Trophoblast cell (in vitro differentiated cells and primary cell): ENCODE measurements around the gene SHE.

ENCODE experiments used
- DNase-seq, 2 donors: peaks; one replicate each; pipeline ENCODE4 v3.0.0-alpha.2; 2016
- H2AFZ ChIP-seq: 2 replicates; pipeline ENCODE4 v1.6.1; 2013; ENCODE audit warnings: low read length, moderate library complexity, mild to moderate bottlenecking; ENCODE audit not compliant: insufficient read depth, poor library complexity
- H2AK5ac ChIP-seq: 2 replicates; pipeline ENCODE4 v1.6.1; 2013; ENCODE audit warnings: mild to moderate bottlenecking, low read length
- H2BK120ac ChIP-seq: 2 replicates; pipeline ENCODE4 v1.6.1; 2013; ENCODE audit warnings: low read length, mild to moderate bottlenecking, moderate library complexity; ENCODE audit not compliant: insufficient read depth, poor library complexity
- H2BK12ac ChIP-seq: 2 replicates; pipeline ENCODE4 v1.6.1; 2013; ENCODE audit warnings: mild to moderate bottlenecking, low read length, moderate library complexity
- H2BK5ac ChIP-seq: 2 replicates; pipeline ENCODE4 v1.6.1; 2013; ENCODE audit warnings: low read length, low read depth, moderate library complexity, mild to moderate bottlenecking; ENCODE audit not compliant: poor library complexity
- H3K14ac ChIP-seq: 2 replicates; pipeline ENCODE4 v1.6.1; 2013; ENCODE audit warnings: mild to moderate bottlenecking, low read length
- H3K18ac ChIP-seq: 2 replicates; pipeline ENCODE4 v1.6.1; 2013; ENCODE audit warnings: mild to moderate bottlenecking, low read length
- H3K23ac ChIP-seq: 2 replicates; pipeline ENCODE4 v1.6.1; 2013; ENCODE audit warnings: low read length
- H3K27ac ChIP-seq: 2 replicates; pipeline ENCODE4 v1.5.1; 2013; ENCODE audit warnings: low read depth, mild to moderate bottlenecking, inconsistent platforms, low read length, moderate library complexity
- H3K27me3 ChIP-seq: 2 replicates; pipeline ENCODE4 v1.6.1; 2013; ENCODE audit warnings: inconsistent platforms, mild to moderate bottlenecking, low read length, moderate library complexity; ENCODE audit not compliant: insufficient read depth
- H3K36me3 ChIP-seq, 2 experiments: 1 replicate in 1 of 2; 2 replicates in 1 of 2; pipeline ENCODE4 v1.6.1; 2013; ENCODE audit warnings: low read length in 2 of 2, mild to moderate bottlenecking in 2 of 2, moderate library complexity in 1 of 2; ENCODE audit not compliant: insufficient read depth in 2 of 2, control insufficient read depth in 1 of 2
- H3K4ac ChIP-seq: 2 replicates; pipeline ENCODE4 v1.6.1; 2013; ENCODE audit warnings: low read depth, mild to moderate bottlenecking, low read length, moderate library complexity
- H3K4me1 ChIP-seq, 2 experiments: 1 replicate in 1 of 2; 2 replicates in 1 of 2; pipeline ENCODE4 v1.6.1; 2013; ENCODE audit warnings: low read length in 2 of 2, mild to moderate bottlenecking in 2 of 2, moderate library complexity in 1 of 2; ENCODE audit not compliant: insufficient read depth in 2 of 2, control insufficient read depth in 1 of 2
- H3K4me2 ChIP-seq: 2 replicates; pipeline ENCODE4 v1.6.1; 2013; ENCODE audit warnings: inconsistent platforms, mild to moderate bottlenecking, low read length, moderate library complexity
- H3K4me3 ChIP-seq: 2 replicates; pipeline ENCODE4 v1.5.1; 2013; ENCODE audit warnings: mild to moderate bottlenecking, low read depth, low read length, inconsistent platforms
- H3K79me1 ChIP-seq: one replicate; pipeline ENCODE4 v1.6.1; 2013; ENCODE audit warnings: low read length
- H3K79me2 ChIP-seq: 2 replicates; pipeline ENCODE4 v1.6.1; 2013; ENCODE audit warnings: low read length, mild to moderate bottlenecking; ENCODE audit not compliant: control insufficient read depth, insufficient read depth, poor library complexity
- H3K9ac ChIP-seq: 2 replicates; pipeline ENCODE4 v1.6.1; 2013; ENCODE audit warnings: mild to moderate bottlenecking, low read length
- H3K9me3 ChIP-seq: 2 replicates; pipeline ENCODE4 v1.6.1; 2013; ENCODE audit warnings: low read depth, mild to moderate bottlenecking, control low read depth, inconsistent platforms, low read length; ENCODE audit not compliant: insufficient read depth
- H4K12ac ChIP-seq: 2 replicates; pipeline ENCODE4 v1.6.1; 2013; ENCODE audit warnings: low read depth, mild to moderate bottlenecking, low read length, moderate library complexity
- H4K8ac ChIP-seq: 2 replicates; pipeline ENCODE4 v1.6.1; 2013; ENCODE audit warnings: low read depth, mild to moderate bottlenecking, low read length, moderate library complexity
- H4K91ac ChIP-seq: one replicate; pipeline ENCODE4 v1.6.1; 2013; ENCODE audit warnings: low read depth, mild to moderate bottlenecking, low read length, moderate library complexity
- WGBS: extraction: QIAGEN DNeasy Blood & Tissue Kit; methylation state at CpG from one replicate; pipeline ENCODE4 v1.1.7; 2013; ENCODE audit warnings: missing lambda C conversion rate; ENCODE audit not compliant: insufficient read length, insufficient coverage; ENCODE audit errors: extremely low coverage; 5-methylcytosine and 5-hydroxymethylcytosine counted together

Gene SHE

GRCh38 chr1:154474802-154475201 is 27.4 kb downstream of the SHE start:
- no peak overlapping the region for H2AK5ac ChIP-seq
- DNase-seq: no peak
- WGBS: no CpG with 5 or more reads among the region's 3 CpGs
- H4K8ac ChIP-seq: no peak overlapping the region
- no peak overlapping the region for H2AFZ ChIP-seq
- no peak overlapping the region for H2BK12ac ChIP-seq
- H3K4me2 ChIP-seq: no peak overlapping the region
- H3K79me1 ChIP-seq: no peaks in the 10 kb centered on the region
- H2BK5ac ChIP-seq: no peak overlapping the region
- no peak overlapping the region for H4K91ac ChIP-seq
- H3K23ac ChIP-seq: no peak overlapping the region
- peaks cover 2% of the 10 kb centered on the region for H3K9me3 ChIP-seq
- no peak overlapping the region for H3K9ac ChIP-seq
- no peak overlapping the region for H4K12ac ChIP-seq
- H3K4ac ChIP-seq: no peak overlapping the region
- no peak overlapping the region for H3K18ac ChIP-seq
- no peaks in the 10 kb centered on the region for H3K27me3 ChIP-seq
- H3K79me2 ChIP-seq: no peaks in the 10 kb centered on the region
- no peaks in the 10 kb centered on the region for H3K4me1 ChIP-seq
- no peaks in the 10 kb centered on the region for H3K36me3 ChIP-seq
- no peak overlapping the region for H2BK120ac ChIP-seq
- H3K14ac ChIP-seq: no peak overlapping the region
- no peak overlapping the region for H3K27ac ChIP-seq
- no peak overlapping the region for H3K4me3 ChIP-seq

DNA sequence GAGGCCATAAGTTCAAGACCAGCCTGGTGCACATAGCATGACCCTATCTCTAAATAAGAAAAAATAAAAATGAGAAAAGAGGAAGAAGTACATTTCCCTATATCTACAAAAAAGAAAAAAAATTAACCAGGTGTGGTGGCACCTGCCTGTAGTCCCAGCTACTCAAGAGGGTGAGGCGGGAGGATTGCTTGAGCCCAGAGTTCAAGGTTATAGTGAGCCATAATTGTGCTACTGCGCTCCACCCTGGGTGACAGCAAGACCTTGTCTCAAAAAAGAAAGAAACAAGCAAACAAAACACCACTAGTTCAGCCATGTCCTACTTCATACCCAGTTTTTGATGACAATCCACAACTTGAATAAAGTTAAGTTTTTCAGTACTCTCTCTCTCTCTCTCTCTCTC is 30.9 kb downstream of the SHE start:
- no peak overlapping the region for H4K12ac ChIP-seq
- no peaks in the 10 kb centered on the region for H3K79me1 ChIP-seq
- H3K4me2 ChIP-seq: no peak overlapping the region
- H3K27me3 ChIP-seq: no peaks in the 10 kb centered on the region
- H4K8ac ChIP-seq: no peak overlapping the region
- H3K4ac ChIP-seq: no peak overlapping the region
- H3K9me3 ChIP-seq: peaks cover 2% of the 10 kb centered on the region
- no peak overlapping the region for H3K4me3 ChIP-seq
- no peaks in the 10 kb centered on the region for H3K79me2 ChIP-seq
- no CpG with 5 or more reads among the region's 2 CpGs for WGBS
- no peak for DNase-seq
- H3K23ac ChIP-seq: no peak overlapping the region
- no peak overlapping the region for H2BK120ac ChIP-seq
- no peak overlapping the region for H3K9ac ChIP-seq
- no peak overlapping the region for H3K14ac ChIP-seq
- no peak overlapping the region for H3K27ac ChIP-seq
- H3K18ac ChIP-seq: no peak overlapping the region
- no peak overlapping the region for H2BK12ac ChIP-seq
- H3K4me1 ChIP-seq: no peaks in the 10 kb centered on the region
- H3K36me3 ChIP-seq: no peaks in the 10 kb centered on the region
- no peak overlapping the region for H2BK5ac ChIP-seq
- no peak overlapping the region for H2AK5ac ChIP-seq
- H4K91ac ChIP-seq: no peak overlapping the region
- no peak overlapping the region for H2AFZ ChIP-seq

DNA sequence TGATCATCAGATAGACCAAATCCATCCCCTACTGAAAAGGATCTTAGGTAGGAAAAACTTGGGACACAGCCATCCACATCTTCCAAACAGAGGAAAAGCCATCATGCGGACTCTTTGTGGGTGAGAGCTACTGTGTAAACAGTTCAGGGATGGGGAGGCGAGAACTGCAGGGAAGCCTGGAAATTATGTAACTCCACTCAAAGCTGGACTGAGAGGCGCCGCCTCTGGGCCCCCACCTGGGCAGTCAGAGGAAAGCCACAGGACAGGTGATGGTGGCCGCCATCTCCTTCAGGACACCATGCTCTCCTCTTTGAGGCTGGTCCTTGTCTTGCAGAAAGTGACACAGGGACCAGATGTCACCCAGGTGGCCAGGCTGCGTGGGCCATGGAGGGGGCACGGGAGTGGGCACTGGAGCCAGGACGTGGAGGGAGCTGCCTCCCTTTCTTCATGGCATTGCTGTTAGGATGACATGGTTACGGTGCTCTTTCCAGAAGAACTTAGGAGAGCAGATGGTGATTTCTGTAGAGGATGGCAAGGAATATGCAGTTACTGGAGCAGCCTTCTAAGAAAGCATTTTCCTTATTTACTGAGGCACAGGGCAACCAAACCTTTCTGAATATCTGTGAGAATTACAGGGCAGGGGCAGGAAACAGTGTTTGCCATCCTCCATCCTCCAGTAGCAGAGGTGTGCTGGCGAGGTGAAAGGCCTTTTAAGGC is 32.2 kb downstream of the SHE start:
- no peak overlapping the region for H2AK5ac ChIP-seq
- H3K9ac ChIP-seq: no peak overlapping the region
- H3K23ac ChIP-seq: no peak overlapping the region
- no peak overlapping the region for H4K8ac ChIP-seq
- H3K27ac ChIP-seq: no peak overlapping the region
- no peak overlapping the region for H4K91ac ChIP-seq
- no peak overlapping the region for H4K12ac ChIP-seq
- DNase-seq: no peak
- H3K36me3 ChIP-seq: no peaks in the 10 kb centered on the region
- H2BK12ac ChIP-seq: no peak overlapping the region
- no peak overlapping the region for H3K4me2 ChIP-seq
- no peak overlapping the region for H3K4me3 ChIP-seq
- H3K14ac ChIP-seq: no peak overlapping the region
- H3K79me1 ChIP-seq: no peaks in the 10 kb centered on the region
- no CpG with 5 or more reads among the region's 10 CpGs for WGBS
- H3K79me2 ChIP-seq: no peaks in the 10 kb centered on the region
- H3K27me3 ChIP-seq: no peaks in the 10 kb centered on the region
- H2BK120ac ChIP-seq: no peak overlapping the region
- H2BK5ac ChIP-seq: no peak overlapping the region
- H3K4me1 ChIP-seq: no peaks in the 10 kb centered on the region
- no peak overlapping the region for H2AFZ ChIP-seq
- H3K9me3 ChIP-seq: peaks cover 2% of the 10 kb centered on the region
- no peak overlapping the region for H3K18ac ChIP-seq
- no peak overlapping the region for H3K4ac ChIP-seq

DNA sequence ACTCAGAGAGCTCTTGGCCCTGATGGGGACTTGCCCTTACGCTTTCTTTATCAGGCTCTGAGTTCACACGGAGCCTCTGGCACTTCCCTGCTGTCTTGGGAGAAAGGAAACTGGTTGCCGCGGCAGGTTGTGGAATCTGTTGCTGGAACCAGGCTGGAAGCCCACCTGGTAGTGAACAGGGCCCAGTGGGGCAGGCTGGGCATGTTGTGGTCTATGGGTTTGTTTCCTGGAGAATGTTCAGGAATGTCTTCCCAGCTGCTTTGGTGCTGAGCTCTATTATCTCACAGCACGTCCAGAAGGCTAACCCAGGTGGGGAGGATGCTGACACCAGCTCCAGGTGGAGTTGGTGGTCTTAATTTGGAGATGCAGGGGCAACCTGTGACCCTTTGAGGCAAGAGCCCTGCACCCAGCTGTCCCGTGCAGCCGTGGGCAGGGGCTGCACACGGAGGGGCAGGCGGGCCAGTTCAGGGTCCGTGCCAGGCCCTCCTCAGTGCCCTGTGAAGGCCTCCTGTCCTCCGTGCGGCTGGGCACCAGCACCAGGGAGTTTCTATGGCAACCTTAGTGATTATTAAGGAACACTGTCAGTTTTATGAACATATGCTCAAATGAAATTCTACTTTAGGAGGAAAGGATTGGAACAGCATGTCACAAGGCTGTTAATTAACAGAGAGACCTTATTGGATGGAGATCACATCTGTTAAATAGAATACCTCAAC is 33.5 kb downstream of the SHE start:
- Histone ChIP-seq H3K18ac (no peak overlapping the region), H3K79me2 (no peaks in the 10 kb centered on the region), H4K8ac (no peak overlapping the region), H3K23ac (no peak overlapping the region), H3K27ac (no peak overlapping the region), H3K27me3 (no peaks in the 10 kb centered on the region), H2BK120ac (no peak overlapping the region), H3K4ac (no peak overlapping the region), H4K91ac (no peak overlapping the region), H3K14ac (no peak overlapping the region), H3K36me3 (no peaks in the 10 kb centered on the region), H2BK12ac (no peak overlapping the region), H3K9me3 (peaks cover 2% of the 10 kb centered on the region), H2BK5ac (no peak overlapping the region), H3K9ac (no peak overlapping the region), H4K12ac (no peak overlapping the region), H3K4me3 (no peak overlapping the region), H3K4me1 (no peaks in the 10 kb centered on the region), H3K79me1 (no peaks in the 10 kb centered on the region), H2AFZ (no peak overlapping the region), H2AK5ac (no peak overlapping the region), H3K4me2 (no peak overlapping the region)
- WGBS: no CpG with 5 or more reads among the region's 12 CpGs
- no peak for DNase-seq
